Kidney epithelial cell (primary cell): Measurements from ENCODE around the gene ATP6V0D1. TPM values are rescaled to one million over a fixed set of nuclear protein-coding genes. Genes with fewer than 3 reads are reported as not detected.
A peak's percentile ranks its signal among the peaks of the same experiment; 100 is the strongest.
"Not testable (repeated sequence)": the region's sequence is repeated elsewhere in the genome, so short reads cannot be mapped to it uniquely, and the experiment has no call there.

Source experiments
- DNase-seq: peaks from one replicate; pipeline ENCODE4 v3.0.0-alpha.2; 2010; ENCODE audit warnings: low read depth
- H3K27me3 ChIP-seq: 2 replicates; pipeline ENCODE4 v1.6.0; 2011; ENCODE audit warnings: low read length; ENCODE audit not compliant: control insufficient read depth, insufficient read depth
- H3K36me3 ChIP-seq: 2 replicates; pipeline ENCODE4 v1.5.1; 2011; ENCODE audit warnings: low read length; ENCODE audit not compliant: control insufficient read depth, insufficient read depth
- H3K4me3 ChIP-seq: 2 replicates; pipeline ENCODE4 v1.5.1; 2011; ENCODE audit warnings: low read depth, mild to moderate bottlenecking, control low read depth, low read length
- CTCF ChIP-seq: IDR thresholded peaks from 2 replicates; pipeline ENCODE4 v1.5.1; 2011; ENCODE audit warnings: mild to moderate bottlenecking, moderate library complexity, low read length, control low read depth, inconsistent platforms; ENCODE audit not compliant: insufficient read depth, poor library complexity, severe bottlenecking
- total RNA-seq: library from RNA; depleted of rRNA; stranded (reverse); fragments of >200 nt; gene quantifications from 2 replicates; pipeline ENCODE4 v1.2.3, GENCODE V29; 2015

ATP6V0D1 gene
- total RNA-seq, 1 donor from 2014 or later, result 157 TPM

- no peak for DNase-seq
- no peaks in the 10 kb centered on the region for H3K36me3 ChIP-seq
- peak within 1 kb of the TSS; percentile 80 for H3K4me3 ChIP-seq
- TF ChIP-seq CTCF, result no peak
- no peaks in the 10 kb centered on the region for H3K27me3 ChIP-seq
Observed at GRCh38 chr16:67415872-67416793, 64.8 kb downstream of the ATP6V0D1 start, which contains the start of gene ZDHHC1. ZDHHC1 (minus strand) TSS chr16:67416477; CDS start chr16:67407775, 8,702 bp downstream.

- not testable (repeated sequence) for H3K36me3 ChIP-seq, H3K27me3 ChIP-seq, DNase-seq
- peak overlapping the region; percentile 80 for H3K4me3 ChIP-seq
Observed at GRCh38 chr16:67415421-67415820, 65.5 kb downstream of the ATP6V0D1 start.

GRCh38 chr16:67413978-67414911 lies 66.7 kb downstream of the ATP6V0D1 start:
- Histone ChIP-seq H3K27me3 (no peaks in the 10 kb centered on the region), H3K36me3 (no peaks in the 10 kb centered on the region), H3K4me3 (no peak overlapping the region)
- no peak for DNase-seq
- no peak for TF ChIP-seq CTCF

- no peaks in the 10 kb centered on the region for H3K36me3 ChIP-seq
- TF ChIP-seq CTCF, result no peak
- H3K27me3 ChIP-seq, result no peaks in the 10 kb centered on the region
- DNase-seq, result no peak
- H3K4me3 ChIP-seq, result no peak overlapping the region
Observed at GRCh38 chr16:67412294-67412693, 68.7 kb downstream of the ATP6V0D1 start.

- Histone ChIP-seq H3K36me3 (no peaks in the 10 kb centered on the region), H3K4me3 (no peak overlapping the region), H3K27me3 (no peaks in the 10 kb centered on the region)
- TF ChIP-seq CTCF, result no peak
- no peak for DNase-seq
Observed at GRCh38 chr16:67411339-67411738, 69.6 kb downstream of the ATP6V0D1 start.

GRCh38 chr16:67409631-67410030 lies 71.3 kb downstream of the ATP6V0D1 start:
- no peak for DNase-seq
- no peaks in the 10 kb centered on the region for H3K27me3 ChIP-seq
- no peak for TF ChIP-seq CTCF

More at GRCh38 chr16:67409631-67410030, 71.3 kb downstream of the ATP6V0D1 start:
- H3K36me3 ChIP-seq, result no peaks in the 10 kb centered on the region
- no peak overlapping the region for H3K4me3 ChIP-seq
